Bronchial smooth muscle cell (primary cell): ENCODE results near the gene TAS2R42. TPM values are rescaled to one million over a fixed set of nuclear protein-coding genes. Genes with fewer than 3 reads are reported as not detected.

Source experiments
- total RNA-seq: library from RNA; depleted of rRNA; stranded (reverse); fragments of >200 nt; gene quantifications from 2 replicates; pipeline ENCODE4 v1.2.1, GENCODE V29; 2014

Gene TAS2R42
- total RNA-seq, result not detected in 2 replicates

GRCh38 chr12:11186837-11187236 is at the start of gene TAS2R42:
Gene TAS2R42 (minus strand): TSS chr12:11186937. CDS start chr12:11186937, 0 bp downstream.

GRCh38 chr12:11171145-11171968 is 15.4 kb downstream of the TAS2R42 start, which contains the start of gene SMIM10L1:
Gene SMIM10L1 (plus strand): TSS chr12:11171194. CDS start chr12:11171357, 163 bp downstream.

Other genes starting within 250 kb of the TAS2R42 start
- 1.7 and 2.0 TPM in 2 replicates for gene TAS2R14, start 247.7 kb downstream of the TAS2R42 start, total RNA-seq
- 1.5 and 1.7 TPM in 2 replicates for gene TAS2R50, start 200.0 kb downstream of the TAS2R42 start, total RNA-seq
- 1.6 and 2.5 TPM in 2 replicates for gene TAS2R20, start 188.6 kb downstream of the TAS2R42 start, total RNA-seq
- gene TAS2R19, start 164.3 kb downstream of the TAS2R42 start, total RNA-seq, result 3.9 and 4.6 TPM in 2 replicates
- 1.6 and 3.0 TPM in 2 replicates for gene TAS2R31, start 155.5 kb downstream of the TAS2R42 start, total RNA-seq
- 1.2 and 1.7 TPM in 2 replicates for gene TAS2R46, start 124.6 kb downstream of the TAS2R42 start, total RNA-seq
- gene TAS2R43, start 94.6 kb downstream of the TAS2R42 start, total RNA-seq, result 0.63 and 1.0 TPM in 2 replicates
- gene TAS2R30, start 52.3 kb downstream of the TAS2R42 start, total RNA-seq, result 2.2 and 3.5 TPM in 2 replicates
- gene SMIM10L1, start 15.7 kb downstream of the TAS2R42 start, total RNA-seq, result 2.7 and 3.9 TPM in 2 replicates
- gene PRB3, start 82.8 kb upstream of the TAS2R42 start, total RNA-seq, result not detected in 2 replicates
- gene PRB4, start 123.5 kb upstream of the TAS2R42 start, total RNA-seq, result not detected in 2 replicates
- gene PRB2, start 208.6 kb upstream of the TAS2R42 start, total RNA-seq, result not detected in 2 replicates